ENCODE results near the gene LAMB4. TPM values are rescaled to one million over a fixed set of nuclear protein-coding genes. Genes with fewer than 3 reads are reported as not detected.
A peak's percentile ranks its signal among the peaks of the same experiment; 100 is the strongest.

The LAMB4 gene
- total and polyA plus RNA-seq, 4 donors: 0.24 TPM; not detected in 3

DNA sequence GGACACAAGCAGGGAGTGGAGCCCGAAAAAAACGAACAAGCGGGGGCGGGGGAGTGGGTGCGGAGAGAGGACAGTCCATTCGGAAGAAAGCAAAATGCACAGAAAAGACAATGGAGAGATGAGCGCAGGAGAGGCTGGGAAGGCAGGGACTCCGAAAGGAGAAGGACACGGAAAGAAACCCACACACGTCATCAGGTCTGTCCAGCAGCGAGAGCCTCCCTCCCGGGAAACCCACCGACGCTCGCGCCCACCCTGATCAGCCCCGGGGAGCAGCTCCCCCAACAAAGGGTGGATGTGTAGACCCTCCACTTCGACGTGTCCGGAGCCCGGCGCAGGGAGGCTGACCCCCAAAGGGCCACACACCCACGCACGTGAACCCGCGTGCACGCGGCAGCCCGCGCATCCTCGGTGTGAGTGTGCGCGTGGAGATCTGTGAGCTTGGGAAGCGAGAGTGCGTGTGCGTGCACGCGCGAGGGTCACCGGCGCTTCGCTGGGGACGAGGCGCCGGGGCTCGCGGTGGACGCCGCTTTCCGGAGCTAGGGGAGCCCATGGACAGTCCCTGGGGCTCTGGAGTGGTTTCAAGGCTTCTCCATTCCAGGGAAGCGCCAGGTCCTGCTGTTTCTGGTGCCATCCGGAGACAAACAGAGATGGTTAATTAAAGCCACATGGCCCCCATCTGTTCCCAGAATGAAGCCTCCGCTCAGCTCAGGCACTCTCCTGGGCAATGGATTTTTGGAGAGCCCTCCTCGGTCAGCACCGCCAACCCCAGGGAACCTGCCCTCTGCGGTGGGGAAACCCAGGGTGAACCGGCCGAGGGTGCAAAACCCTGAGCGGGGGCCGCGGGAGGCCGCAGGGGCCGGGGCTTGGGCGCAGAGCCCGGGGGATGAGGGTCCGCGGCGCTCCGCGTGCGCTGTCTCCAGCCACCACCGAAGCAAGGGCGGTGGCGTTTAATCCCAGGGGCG is 128.1 kb downstream of the LAMB4 start:
- H3K4me3 ChIP-seq (ENCODE audit: low read length in 2 of 2): peak overlapping the region; percentile 54 to 81
- intact Hi-C loops (cut with DNase I): loop anchor here in 1 of 2 donors (5.0 kb wide), 3 partner anchors 45 to 110 kb away; partner anchors contain the start of gene DLD
- H3K36me3 ChIP-seq (ENCODE audit: control insufficient read depth in 1 of 2, insufficient read depth in 2 of 2, low read length in 1 of 2): no peaks in the 10 kb centered on the region
- no peaks in the 10 kb centered on the region for H3K27me3 ChIP-seq (ENCODE audit: control insufficient read depth in 1 of 2, insufficient read depth in 2 of 2, low read length in 1 of 2)
- no peaks in the 10 kb centered on the region for H3K9me3 ChIP-seq (ENCODE audit: control insufficient read depth, low read length)
- peaks cover 0 to under 1% of the 10 kb centered on the region in 2 donors for H3K4me1 ChIP-seq (ENCODE audit: control insufficient read depth in 1 of 2, insufficient read depth in 2 of 2, low read length in 2 of 2)
- H3K27ac ChIP-seq (ENCODE audit: low read depth in 1 of 2, low read length in 2 of 2): peak overlapping the region in 1 of 2 donors; percentile 45
- ATAC-seq (ENCODE audit: low FRiP score) (peak; percentile 48), DNase-seq (peak; percentile 55 to 82)
- 0 to 1% methylated on average over 74 to 75 of the region's 75 CpGs for WGBS, 2 donors

DNA sequence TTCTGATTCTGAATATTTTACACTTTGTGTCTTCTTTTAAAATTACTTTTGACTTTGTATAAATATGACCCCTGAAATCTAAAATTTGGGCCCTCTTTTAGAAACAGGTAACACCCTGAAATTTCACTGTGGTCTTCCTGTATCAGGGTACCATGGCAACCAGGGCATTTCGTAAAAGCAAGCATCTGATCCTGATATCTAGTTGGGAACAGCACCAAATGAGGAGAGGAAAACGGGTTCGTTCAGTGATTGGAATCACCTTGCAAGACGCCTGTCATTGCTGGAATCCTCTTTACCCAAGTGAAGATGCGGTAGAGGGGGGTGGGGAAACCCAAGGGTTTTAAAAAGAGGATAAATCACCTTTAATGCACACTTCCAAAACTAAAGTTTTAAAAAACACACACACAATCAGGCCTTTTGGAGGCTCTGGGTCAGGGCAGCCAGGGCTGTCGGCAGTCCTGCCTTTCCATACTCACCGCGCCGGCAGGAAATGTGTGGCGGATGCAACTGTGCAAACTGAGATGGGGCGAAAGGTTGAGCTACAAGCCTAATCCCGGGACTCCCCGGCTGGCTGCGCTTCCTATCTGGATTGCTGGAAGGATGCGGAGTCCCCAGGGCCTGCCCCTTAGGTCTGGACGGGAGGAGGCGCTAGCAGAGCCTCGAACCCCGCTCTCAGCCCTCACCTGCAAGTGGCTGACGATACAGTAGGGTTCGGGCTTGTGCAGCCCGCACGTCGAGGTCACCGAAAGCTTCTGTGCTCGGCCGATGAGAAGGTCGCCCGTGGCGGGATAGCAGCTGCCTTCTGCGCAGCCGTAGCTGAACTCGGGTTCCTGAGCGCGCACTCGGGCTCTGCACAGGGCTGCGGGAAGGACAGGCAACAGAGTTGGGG is 129.0 kb downstream of the LAMB4 start:
- Histone ChIP-seq H3K36me3 (ENCODE audit: control insufficient read depth in 1 of 2, insufficient read depth in 2 of 2, low read length in 1 of 2) (no peaks in the 10 kb centered on the region), H3K9me3 (ENCODE audit: control insufficient read depth, low read length) (no peaks in the 10 kb centered on the region), H3K27me3 (ENCODE audit: control insufficient read depth in 1 of 2, insufficient read depth in 2 of 2, low read length in 1 of 2) (no peaks in the 10 kb centered on the region), H3K4me3 (ENCODE audit: low read length in 2 of 2) (peak overlapping the region; percentile 54 to 81), H3K4me1 (ENCODE audit: control insufficient read depth in 1 of 2, insufficient read depth in 2 of 2, low read length in 2 of 2) (peaks cover 0 to 4% of the 10 kb centered on the region in 2 donors), H3K27ac (ENCODE audit: low read depth in 1 of 2, low read length in 2 of 2) (no peak overlapping the region)
- DNase-seq (peak; percentile 59 to 83), ATAC-seq (ENCODE audit: low FRiP score) (peak; percentile 67)
- intact Hi-C loops (cut with DNase I): loop anchor here in 1 of 2 donors (5.0 kb wide), 3 partner anchors 44 to 109 kb away; partner anchors contain the start of gene DLD
- 8 to 12% methylated on average over 37 of the region's 37 CpGs for WGBS, 2 donors

DNA sequence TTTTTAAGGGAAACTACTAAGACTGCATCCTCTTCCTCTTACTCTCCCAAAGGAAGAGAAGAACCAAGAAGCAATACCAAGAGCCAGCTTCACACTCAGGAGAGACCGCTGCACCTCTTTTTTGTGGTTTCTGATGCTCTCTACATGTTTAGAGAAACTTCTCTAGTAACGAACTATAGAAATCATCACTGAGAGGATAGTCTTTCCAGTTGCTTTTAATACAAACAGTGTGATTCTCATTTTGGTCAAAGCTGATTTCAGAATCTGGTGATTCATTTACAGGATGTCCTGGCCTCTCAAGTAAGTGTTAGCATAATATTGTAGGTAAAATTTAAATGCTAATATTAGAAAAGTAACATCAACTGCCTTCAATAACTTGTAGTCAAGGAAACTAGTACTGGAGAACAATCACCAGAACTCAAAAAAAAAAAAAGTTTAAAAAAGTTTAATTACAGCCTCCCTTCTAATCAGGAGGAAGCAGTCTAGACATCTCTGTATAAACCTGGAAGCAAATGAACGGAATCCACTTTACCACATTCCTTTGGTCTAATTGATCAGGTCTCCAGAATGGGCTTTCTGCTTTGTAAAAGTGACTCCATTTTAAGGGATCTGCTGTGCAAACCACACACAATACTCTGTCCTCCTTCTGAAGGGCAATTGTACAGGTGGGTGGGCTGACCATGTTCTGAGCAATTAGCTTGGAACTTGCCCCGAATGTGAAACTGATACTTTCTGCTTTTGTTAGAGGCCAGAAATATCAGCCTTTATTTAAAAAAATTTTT is 130.2 kb downstream of the LAMB4 start:
- no peak overlapping the region for H3K4me3 ChIP-seq (ENCODE audit: low read length in 2 of 2)
- no peak for DNase-seq
- no peaks in the 10 kb centered on the region for H3K36me3 ChIP-seq (ENCODE audit: control insufficient read depth in 1 of 2, insufficient read depth in 2 of 2, low read length in 1 of 2)
- no peaks in the 10 kb centered on the region for H3K9me3 ChIP-seq (ENCODE audit: control insufficient read depth, low read length)
- intact Hi-C loops (cut with DNase I): loop anchor here in 1 of 2 donors (5.0 kb wide), 3 partner anchors 43 to 108 kb away; partner anchors contain the start of gene DLD
- no peaks in the 10 kb centered on the region for H3K27me3 ChIP-seq (ENCODE audit: control insufficient read depth in 1 of 2, insufficient read depth in 2 of 2, low read length in 1 of 2)
- no peak overlapping the region for H3K27ac ChIP-seq (ENCODE audit: low read depth in 1 of 2, low read length in 2 of 2)
- H3K4me1 ChIP-seq (ENCODE audit: control insufficient read depth in 1 of 2, insufficient read depth in 2 of 2, low read length in 2 of 2): peaks cover 0 to 4% of the 10 kb centered on the region in 2 donors
- WGBS, 2 donors: 61 to 74% methylated on average over 4 of the region's 4 CpGs
- ATAC-seq (ENCODE audit: low FRiP score): no peak

DNA sequence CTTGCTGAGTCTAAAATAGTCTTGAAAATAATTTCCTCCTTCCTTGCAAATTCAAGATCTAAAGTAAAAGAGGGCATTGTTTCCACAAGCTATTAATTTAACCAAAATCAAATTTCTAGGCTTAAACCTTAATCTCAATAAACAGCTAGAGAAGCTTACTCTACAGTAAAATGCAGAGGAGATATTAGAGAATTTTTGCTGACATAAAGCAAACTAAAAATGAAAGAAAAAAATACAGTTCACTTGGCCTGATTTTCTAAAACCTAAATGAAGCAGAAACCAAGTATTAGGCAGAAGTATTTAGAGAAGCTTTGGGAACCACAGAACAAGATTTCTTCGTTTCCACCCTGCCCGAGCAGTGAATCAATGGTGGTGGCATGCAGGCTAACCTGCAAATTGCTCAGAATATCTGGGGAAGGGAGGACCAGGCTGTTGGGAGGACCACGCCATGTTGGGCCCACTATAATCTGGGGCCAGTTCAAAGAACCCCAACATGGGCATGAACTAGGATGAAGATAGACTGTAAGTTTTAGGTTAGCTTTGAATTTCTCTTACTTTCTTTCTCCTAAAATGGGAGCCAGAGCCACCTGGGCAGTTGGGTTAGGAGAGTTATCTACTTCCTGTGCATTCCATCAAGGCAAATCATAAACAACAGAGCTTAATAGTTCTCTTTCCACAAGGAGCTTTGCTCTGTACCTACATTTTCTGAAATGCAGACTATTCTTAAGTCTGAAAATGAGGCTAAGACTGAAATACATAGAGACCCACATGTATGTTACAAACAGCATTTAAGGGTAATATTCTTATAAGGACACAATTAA is 131.3 kb downstream of the LAMB4 start:
- no peaks in the 10 kb centered on the region for H3K36me3 ChIP-seq (ENCODE audit: control insufficient read depth in 1 of 2, insufficient read depth in 2 of 2, low read length in 1 of 2)
- no peak overlapping the region for H3K27ac ChIP-seq (ENCODE audit: low read depth in 1 of 2, low read length in 2 of 2)
- WGBS, 2 donors: 36 to 55% methylated on average over 3 of the region's 3 CpGs
- ATAC-seq (ENCODE audit: low FRiP score) (no peak), DNase-seq (no peak)
- H3K4me3 ChIP-seq (ENCODE audit: low read length in 2 of 2): no peak overlapping the region
- H3K9me3 ChIP-seq (ENCODE audit: control insufficient read depth, low read length): no peaks in the 10 kb centered on the region
- intact Hi-C loops (cut with DNase I): no loop called here
- no peaks in the 10 kb centered on the region for H3K27me3 ChIP-seq (ENCODE audit: control insufficient read depth in 1 of 2, insufficient read depth in 2 of 2, low read length in 1 of 2)
- peaks cover 0 to 4% of the 10 kb centered on the region in 2 donors for H3K4me1 ChIP-seq (ENCODE audit: control insufficient read depth in 1 of 2, insufficient read depth in 2 of 2, low read length in 2 of 2)

DNA sequence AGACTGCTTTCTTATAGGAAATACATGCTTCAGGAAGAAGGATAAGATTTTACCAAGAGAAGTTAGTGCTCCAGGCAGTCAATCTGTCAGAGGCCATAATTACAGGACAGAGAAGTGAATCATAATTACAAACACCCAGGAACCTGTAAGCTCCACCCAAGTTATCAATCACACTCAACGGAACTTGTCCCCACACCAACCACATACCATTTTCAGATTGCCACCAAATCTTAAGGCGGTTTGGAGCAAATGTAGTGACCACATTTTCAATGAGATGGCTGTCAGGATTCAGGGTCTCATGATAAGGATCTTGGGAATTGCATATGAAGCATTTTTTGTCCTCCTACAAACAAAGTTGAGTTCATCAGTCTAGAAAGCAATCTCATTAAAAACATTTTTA is 132.0 kb downstream of the LAMB4 start:
- intact Hi-C loops (cut with DNase I): no loop called here
- no peaks in the 10 kb centered on the region for H3K27me3 ChIP-seq (ENCODE audit: control insufficient read depth in 1 of 2, insufficient read depth in 2 of 2, low read length in 1 of 2)
- no peaks in the 10 kb centered on the region for H3K9me3 ChIP-seq (ENCODE audit: control insufficient read depth, low read length)
- no peak overlapping the region for H3K27ac ChIP-seq (ENCODE audit: low read depth in 1 of 2, low read length in 2 of 2)
- H3K4me1 ChIP-seq (ENCODE audit: control insufficient read depth in 1 of 2, insufficient read depth in 2 of 2, low read length in 2 of 2): peaks cover 0 to 4% of the 10 kb centered on the region in 2 donors
- H3K36me3 ChIP-seq (ENCODE audit: control insufficient read depth in 1 of 2, insufficient read depth in 2 of 2, low read length in 1 of 2): no peaks in the 10 kb centered on the region
- WGBS, 2 donors: 78 to 85% methylated on average over 2 of the region's 2 CpGs
- no peak for DNase-seq
- no peak for ATAC-seq (ENCODE audit: low FRiP score)
- no peak overlapping the region for H3K4me3 ChIP-seq (ENCODE audit: low read length in 2 of 2)

DNA sequence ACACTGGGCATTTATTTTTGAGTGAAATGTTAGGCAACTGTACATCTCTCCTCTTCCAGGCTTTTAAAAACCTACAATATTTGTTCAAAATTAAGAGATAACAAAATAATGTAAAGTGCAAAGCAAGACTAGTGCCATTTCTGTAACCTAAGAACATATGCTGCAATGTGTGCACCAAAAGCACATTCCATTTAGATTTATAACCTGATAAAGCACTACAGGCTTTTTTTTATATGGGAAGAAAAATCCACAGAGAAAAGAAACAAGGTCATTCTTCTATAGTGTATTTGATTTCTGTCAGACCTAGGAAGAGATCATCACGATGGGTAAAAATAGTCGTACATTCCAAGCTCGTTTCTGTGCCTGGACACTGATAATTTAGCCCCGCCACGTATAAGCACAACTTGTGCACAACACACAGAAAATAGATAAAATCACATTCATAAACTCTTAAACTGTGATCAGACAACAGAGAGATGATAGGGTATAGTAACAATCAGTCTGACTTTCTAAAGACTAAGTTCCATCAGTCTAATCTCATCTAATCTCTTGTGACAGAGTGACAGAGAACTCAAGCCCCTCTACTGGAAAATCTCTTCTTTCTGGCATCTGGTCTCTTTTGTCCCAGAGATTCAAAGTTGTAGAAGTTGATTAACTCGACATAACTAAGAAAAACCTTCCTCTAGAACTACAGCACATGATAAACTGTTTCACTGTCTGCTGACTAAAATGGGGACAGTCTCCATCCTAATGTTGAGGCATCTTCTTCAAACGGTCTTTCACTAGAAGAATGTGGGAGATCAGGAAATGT is 133.9 kb downstream of the LAMB4 start:
- Histone ChIP-seq H3K27me3 (ENCODE audit: control insufficient read depth in 1 of 2, insufficient read depth in 2 of 2, low read length in 1 of 2) (no peaks in the 10 kb centered on the region), H3K9me3 (ENCODE audit: control insufficient read depth, low read length) (no peaks in the 10 kb centered on the region), H3K4me1 (ENCODE audit: control insufficient read depth in 1 of 2, insufficient read depth in 2 of 2, low read length in 2 of 2) (peaks cover 0 to 4% of the 10 kb centered on the region in 2 donors), H3K27ac (ENCODE audit: low read depth in 1 of 2, low read length in 2 of 2) (peak overlapping the region in 1 of 2 donors; percentile 30), H3K4me3 (ENCODE audit: low read length in 2 of 2) (no peak overlapping the region), H3K36me3 (ENCODE audit: control insufficient read depth in 1 of 2, insufficient read depth in 2 of 2, low read length in 1 of 2) (peaks cover 0 to 3% of the 10 kb centered on the region in 2 donors)
- WGBS, 2 donors: 23 to 28% methylated on average over 7 of the region's 7 CpGs
- ATAC-seq (ENCODE audit: low FRiP score) (no peak), DNase-seq (no peak)
- intact Hi-C loops (cut with DNase I): no loop called here

Data from aorta (tissue), 5 donors.